H1 (cell line): ENCODE measurements around the gene RGS3.

Source experiments
- CHD7 ChIP-seq: fragments of 300-600 bp; sonication (generic); IDR thresholded peaks from 2 replicates; pipeline ENCODE4 v1.7.1; 2012; ENCODE audit warnings: low read length, moderate library complexity, mild to moderate bottlenecking, inconsistent platforms; ENCODE audit not compliant: insufficient replicate concordance
- EP300 ChIP-seq, 2 experiments: IDR thresholded peaks; 1 replicate in 1 of 2; 2 replicates in 1 of 2; pipeline ENCODE4 v1.6.1; 2011 to 2012; ENCODE audit warnings: low read depth in 2 of 2, low read length in 2 of 2, mild to moderate bottlenecking in 2 of 2, borderline replicate concordance in 1 of 2, inconsistent platforms in 1 of 2, moderate library complexity in 1 of 2
- SUZ12 ChIP-seq: fragments of 200-600 bp; sonication (generic); IDR thresholded peaks from 2 replicates; pipeline ENCODE4 v1.6.1; 2012; ENCODE audit warnings: mild to moderate bottlenecking, inconsistent platforms, low read length, moderate library complexity, mixed read lengths

GRCh38 chr9:113417370-113417769, 46.2 kb upstream of the RGS3 start:
- no peak for TF ChIP-seq SUZ12
- TF ChIP-seq CHD7 = no peak
- TF ChIP-seq EP300 (IDR thresholded peaks at IDR 0.05; ENCODE audit: borderline replicate concordance in 1 of 2, low read depth in 2 of 2, low read length in 2 of 2) = no peak
